Keratinocyte (primary cell): ENCODE results near the gene UPF1. TPM values are rescaled to one million over a fixed set of nuclear protein-coding genes. Genes with fewer than 3 reads are reported as not detected.
A peak's percentile ranks its signal among the peaks of the same experiment; 100 is the strongest.

Experiments used
- DNase-seq: peaks from one replicate; pipeline ENCODE4 v3.0.0-alpha.2; 2011; ENCODE audit warnings: low read depth, missing footprints, low spot score
- FAIRE-seq: peaks from 2 replicates; lab custom pipeline; 2011; peaks lifted over from hg19 to GRCh38; lab: Jason Lieb, UNC
- H2AFZ ChIP-seq: 2 replicates; pipeline ENCODE4 v1.6.0; 2012; ENCODE audit warnings: low read length, control low read depth, inconsistent platforms; ENCODE audit not compliant: control insufficient read depth
- H3K27ac ChIP-seq: 2 replicates; pipeline ENCODE4 v1.5.1; 2011; ENCODE audit warnings: low read length; ENCODE audit not compliant: control insufficient read depth, insufficient read depth
- H3K27me3 ChIP-seq: 3 replicates; pipeline ENCODE4 v1.6.0; 2011; ENCODE audit warnings: low read length; ENCODE audit not compliant: control insufficient read depth, insufficient read depth; ENCODE audit errors: extremely low read depth
- H3K36me3 ChIP-seq, 2 experiments: 2 replicates in 1 of 2; 3 replicates in 1 of 2; pipeline ENCODE4 v1.5.1; 2011; ENCODE audit warnings: low read length in 2 of 2, mild to moderate bottlenecking in 1 of 2; ENCODE audit not compliant: control insufficient read depth in 2 of 2, insufficient read depth in 2 of 2; ENCODE audit errors: extremely low read depth in 1 of 2
- H3K4me1 ChIP-seq: 3 replicates; pipeline ENCODE4 v1.5.1; 2011; ENCODE audit warnings: low read length; ENCODE audit not compliant: control insufficient read depth, insufficient read depth; ENCODE audit errors: extremely low read depth
- H3K4me2 ChIP-seq: 3 replicates; pipeline ENCODE4 v1.6.0; 2011; ENCODE audit warnings: low read depth, low read length; ENCODE audit not compliant: control insufficient read depth, insufficient read depth; ENCODE audit errors: extremely low read depth
- H3K4me3 ChIP-seq, 3 experiments: fragments of 200-600 bp in 1 of 3; sonication (generic) in 1 of 3; 2 replicates in 2 of 3; 3 replicates in 1 of 3; pipeline ENCODE4 v1.5.1; 2011 to 2016; ENCODE audit warnings: low read length in 3 of 3, mild to moderate bottlenecking in 3 of 3, control low read depth in 2 of 3, inconsistent platforms in 1 of 3, low read depth in 1 of 3, mixed read lengths in 1 of 3, mixed run types in 1 of 3, moderate library complexity in 1 of 3; ENCODE audit not compliant: control insufficient read depth in 2 of 3, insufficient read depth in 2 of 3; ENCODE audit errors: extremely low read depth in 1 of 3
- H3K79me2 ChIP-seq: 2 replicates; pipeline ENCODE4 v1.6.0; 2012; ENCODE audit warnings: low read length; ENCODE audit not compliant: control insufficient read depth, insufficient read depth
- H3K9ac ChIP-seq: 3 replicates; pipeline ENCODE4 v1.6.0; 2011; ENCODE audit warnings: low read length; ENCODE audit not compliant: control insufficient read depth, insufficient read depth; ENCODE audit errors: extremely low read depth
- H3K9me1 ChIP-seq: 3 replicates; pipeline ENCODE4 v1.6.0; 2011; ENCODE audit warnings: low read length; ENCODE audit not compliant: control insufficient read depth, insufficient read depth; ENCODE audit errors: extremely low read depth
- H3K9me3 ChIP-seq: 2 replicates; pipeline ENCODE4 v1.5.1; 2012; ENCODE audit warnings: low read depth, low read length; ENCODE audit not compliant: control insufficient read depth
- H4K20me1 ChIP-seq: 3 replicates; pipeline ENCODE4 v1.6.0; 2011; ENCODE audit warnings: low read length; ENCODE audit not compliant: control insufficient read depth, insufficient read depth; ENCODE audit errors: extremely low read depth
- CTCF ChIP-seq, 3 experiments: IDR thresholded peaks in 1 of 3; conservative IDR thresholded peaks in 1 of 3; optimal IDR thresholded peaks in 1 of 3; 2 replicates in 2 of 3; 3 replicates in 1 of 3; pipeline versions ENCODE3 to v1.5.1; 2011; ENCODE audit warnings: low read length in 3 of 3, mild to moderate bottlenecking in 3 of 3, moderate library complexity in 2 of 3, control low read depth in 1 of 3, inconsistent platforms in 1 of 3; ENCODE audit not compliant: insufficient read depth in 2 of 3; ENCODE audit errors: extremely low read depth in 1 of 3
- EZH2 ChIP-seq: IDR thresholded peaks from one replicate; pipeline ENCODE4 v1.6.1; 2012; ENCODE audit warnings: inconsistent platforms, mild to moderate bottlenecking, low read length, moderate library complexity
- dilution Hi-C: fragments of 300-500 bp; cut with MboI; formaldehyde crosslinking; loops from one replicate; pipeline ENCODE4 v1.7.0; 2020; ENCODE audit warnings: low sequenced_read_pairs; ENCODE audit not compliant: extremely low pct_ligation_motif_present
- polyA minus RNA-seq, 3 experiments: library from RNA; depleted of rRNA, polyadenylated mRNA; stranded (reverse); fragments of >200 nt; gene quantifications; 1 replicate in 1 of 3; 2 replicates in 1 of 3; 3 replicates in 1 of 3; pipeline ENCODE4 v1.2.3, GENCODE V29; 2011
- polyA plus RNA-seq, 5 experiments: library from polyadenylated mRNA; depleted of rRNA in 3 of 5; stranded (reverse) in 3 of 5; stranded (forward) in 1 of 5; unstranded in 1 of 5; fragments of >200 nt; gene quantifications; 1 replicate in 1 of 5; 2 replicates in 3 of 5; 3 replicates in 1 of 5; pipeline versions ENCODE4 v1.2.1 to v1.2.3, GENCODE V29; 2011 to 2012; ENCODE audit warnings: missing spikeins in 2 of 5, low read depth in 1 of 5, low replicate concordance in 1 of 5

Gene UPF1
- polyA plus RNA-seq, result 22.5 to 48.5 TPM (median 33.7 TPM) in 3 replicates
- 18.6 TPM for polyA plus RNA-seq (2011; ENCODE audit: low read depth)
- polyA plus RNA-seq (2011; cell fraction: cytosol; rRNA removed), result 20.6 and 23.0 TPM in 2 replicates
- 86.3 and 88.6 TPM in 2 replicates for polyA plus RNA-seq (2011; cell fraction: nucleus; rRNA removed)
- polyA plus RNA-seq (2012; ENCODE audit: low replicate concordance), result 32.0 and 48.9 TPM in 2 replicates
- polyA minus RNA-seq, result 46.1 to 104 TPM (median 79.0 TPM) in 3 replicates
- polyA minus RNA-seq (2011; cell fraction: cytosol; rRNA and poly(A)+ RNA removed), result 44.5 TPM
- 88.3 and 110 TPM in 2 replicates for polyA minus RNA-seq (2011; cell fraction: nucleus; rRNA and poly(A)+ RNA removed)

- Histone ChIP-seq H3K9me1 (peaks cover 2% of the 10 kb centered on the region), H3K27me3 (no peaks in the 10 kb centered on the region), H3K27ac (peak within 1 kb of the TSS; percentile 79), H2AFZ (peak within 1 kb of the TSS; percentile 98), H3K36me3 (peaks cover 4 to 20% of the 10 kb centered on the region in 2 experiments), H3K9ac (peak within 1 kb of the TSS; percentile 94), H3K9me3 (peaks cover 2% of the 10 kb centered on the region), H3K4me2 (peak within 1 kb of the TSS; percentile 98), H4K20me1 (peaks cover 39% of the 10 kb centered on the region), H3K4me3 (peak within 1 kb of the TSS; percentile 81 to 98 (median 86)), H3K4me1 (peaks cover 19% of the 10 kb centered on the region), H3K79me2 (peaks cover 50% of the 10 kb centered on the region)
- no peak for TF ChIP-seq EZH2
- no peak for TF ChIP-seq CTCF (optimal IDR thresholded peaks at IDR 0.05 in 1 of 3, IDR thresholded peaks at IDR 0.05 in 1 of 3, conservative IDR thresholded peaks at IDR 0.05 in 1 of 3; ENCODE audit: extremely low read depth in 1 of 3, insufficient read depth in 2 of 3, low read length in 3 of 3)
- DNase-seq, result peak; percentile 38
- FAIRE-seq, result no peak
- dilution Hi-C loops, result no loop called here
Observed at GRCh38 chr19:18831524-18832305, at the start of gene UPF1. UPF1 (plus strand) TSS chr19:18831959; CDS start chr19:18832210, 251 bp downstream.

- Histone ChIP-seq H3K4me1 (no peaks in the 10 kb centered on the region), H3K27me3 (peaks cover 40% of the 10 kb centered on the region), H2AFZ (no peak overlapping the region), H3K4me2 (no peak overlapping the region), H4K20me1 (no peaks in the 10 kb centered on the region), H3K9me3 (no peaks in the 10 kb centered on the region), H3K27ac (no peak overlapping the region), H3K36me3 (no peaks in the 10 kb centered on the region), H3K9me1 (no peaks in the 10 kb centered on the region), H3K4me3 (no peak overlapping the region), H3K9ac (no peak overlapping the region), H3K79me2 (no peaks in the 10 kb centered on the region)
- dilution Hi-C loops, result no loop called here
- FAIRE-seq (no peak), DNase-seq (no peak)
- TF ChIP-seq EZH2, result no peak
- TF ChIP-seq CTCF (optimal IDR thresholded peaks at IDR 0.05 in 1 of 3, IDR thresholded peaks at IDR 0.05 in 1 of 3, conservative IDR thresholded peaks at IDR 0.05 in 1 of 3; ENCODE audit: extremely low read depth in 1 of 3, insufficient read depth in 2 of 3, low read length in 3 of 3), result no peak
Observed at GRCh38 chr19:18782559-18783225, 49.1 kb upstream of the UPF1 start.
